Chondrocyte (in vitro differentiated cells): ENCODE data around the gene TBCEL. TPM values are rescaled to one million over a fixed set of nuclear protein-coding genes. Genes with fewer than 3 reads are reported as not detected.
"Not testable (repeated sequence)": the region's sequence is repeated elsewhere in the genome, so short reads cannot be mapped to it uniquely, and the experiment has no call there.

Experiments
- DNase-seq: peaks from one replicate; pipeline ENCODE4 v3.0.0; 2021; ENCODE audit warnings: mixed read lengths, low spot score
- H3K27ac Mint-ChIP-seq: one replicate; pipeline ENCODE4 v1.8.0; 2021; ENCODE audit warnings: mild to moderate bottlenecking, moderate library complexity, mixed read lengths; ENCODE audit not compliant: unreplicated experiment
- H3K27me3 Mint-ChIP-seq: 2 replicates; pipeline ENCODE4 v1.8.0; 2021; ENCODE audit warnings: low read depth, mixed read lengths
- H3K36me3 Mint-ChIP-seq: 2 replicates; pipeline ENCODE4 v1.8.0; 2021; ENCODE audit warnings: low read depth, mixed read lengths
- H3K4me1 Mint-ChIP-seq: 2 replicates; pipeline ENCODE4 v1.8.0; 2021; ENCODE audit warnings: low read depth, mild to moderate bottlenecking, mixed read lengths
- H3K4me3 Mint-ChIP-seq: one replicate; pipeline ENCODE4 v1.8.0; 2021; ENCODE audit warnings: mild to moderate bottlenecking, moderate library complexity, mixed read lengths; ENCODE audit not compliant: unreplicated experiment
- H3K9me3 Mint-ChIP-seq: 2 replicates; pipeline ENCODE4 v1.8.0; 2021; ENCODE audit warnings: low read depth, mixed read lengths
- total RNA-seq: library from RNA; stranded (reverse); gene quantifications from 3 replicates; pipeline ENCODE4 v1.2.1, GENCODE V29; 2021
- TF ChIP-seq, protein P1 (sequence below): fragments of 200-600 bp; sonication (generic); IDR thresholded peaks from 2 replicates; pipeline ENCODE4 v1.5.0; 2021; ENCODE audit warnings: antibody characterized with exemption, mild to moderate bottlenecking, moderate library complexity

TBCEL gene
- total RNA-seq, 1 donor from 2014 or later = 29.6 TPM

DNA sequence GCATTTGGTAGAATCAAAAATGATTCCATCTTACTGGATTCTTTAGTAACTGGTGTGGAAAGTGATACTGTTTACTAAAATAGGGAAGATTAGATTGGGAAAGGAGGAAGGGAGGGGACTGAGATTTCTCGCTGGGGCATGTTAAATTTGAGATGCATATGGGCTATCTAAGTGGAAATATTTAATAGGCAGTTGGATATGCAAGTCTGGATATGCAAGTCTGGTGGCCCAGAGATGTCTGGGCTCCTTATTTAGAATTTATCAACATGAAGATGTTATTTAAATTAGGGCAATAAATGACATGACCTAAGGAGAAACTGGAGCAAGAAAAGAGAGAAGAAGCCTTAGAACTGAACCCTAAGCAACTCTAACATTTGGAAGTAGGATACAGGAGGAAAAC is 17.0 kb upstream of the TBCEL start:
- no peaks in the 10 kb centered on the region for H3K36me3 Mint-ChIP-seq

DNA sequence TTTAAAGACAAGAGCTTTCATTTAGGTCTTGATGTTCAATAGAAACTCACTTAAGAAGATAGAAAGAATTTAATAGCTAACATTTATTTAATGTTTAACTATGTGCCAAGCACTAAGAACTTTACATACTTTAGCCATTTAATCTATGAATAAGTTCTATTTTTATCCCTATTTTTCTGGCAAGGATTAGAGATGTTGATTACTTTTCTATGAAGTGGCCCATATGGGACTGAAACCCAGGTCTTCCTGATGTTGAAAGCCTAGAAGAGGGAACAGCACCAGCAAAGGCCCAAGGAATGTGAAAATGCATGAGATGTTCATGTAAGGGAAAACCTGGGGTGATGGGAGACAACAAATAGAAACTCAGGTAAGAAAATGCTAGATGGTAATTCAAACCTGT is 15.4 kb upstream of the TBCEL start:
- DNase-seq = no peak
- Mint-ChIP-seq H3K27me3 (peaks cover 37% of the 10 kb centered on the region), H3K4me1 (no peaks in the 10 kb centered on the region), H3K27ac (no peak overlapping the region), H3K9me3 (peaks cover 2% of the 10 kb centered on the region), H3K4me3 (no peak overlapping the region), H3K36me3 (no peaks in the 10 kb centered on the region)
- TF ChIP-seq, protein P1, sequence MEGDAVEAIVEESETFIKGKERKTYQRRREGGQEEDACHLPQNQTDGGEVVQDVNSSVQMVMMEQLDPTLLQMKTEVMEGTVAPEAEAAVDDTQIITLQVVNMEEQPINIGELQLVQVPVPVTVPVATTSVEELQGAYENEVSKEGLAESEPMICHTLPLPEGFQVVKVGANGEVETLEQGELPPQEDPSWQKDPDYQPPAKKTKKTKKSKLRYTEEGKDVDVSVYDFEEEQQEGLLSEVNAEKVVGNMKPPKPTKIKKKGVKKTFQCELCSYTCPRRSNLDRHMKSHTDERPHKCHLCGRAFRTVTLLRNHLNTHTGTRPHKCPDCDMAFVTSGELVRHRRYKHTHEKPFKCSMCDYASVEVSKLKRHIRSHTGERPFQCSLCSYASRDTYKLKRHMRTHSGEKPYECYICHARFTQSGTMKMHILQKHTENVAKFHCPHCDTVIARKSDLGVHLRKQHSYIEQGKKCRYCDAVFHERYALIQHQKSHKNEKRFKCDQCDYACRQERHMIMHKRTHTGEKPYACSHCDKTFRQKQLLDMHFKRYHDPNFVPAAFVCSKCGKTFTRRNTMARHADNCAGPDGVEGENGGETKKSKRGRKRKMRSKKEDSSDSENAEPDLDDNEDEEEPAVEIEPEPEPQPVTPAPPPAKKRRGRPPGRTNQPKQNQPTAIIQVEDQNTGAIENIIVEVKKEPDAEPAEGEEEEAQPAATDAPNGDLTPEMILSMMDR = no peak

More for the DNA sequence above, 17.0 kb upstream of the TBCEL start:
- Mint-ChIP-seq H3K4me1 (no peaks in the 10 kb centered on the region), H3K9me3 (peaks cover 2% of the 10 kb centered on the region), H3K4me3 (no peak overlapping the region), H3K27me3 (peaks cover 38% of the 10 kb centered on the region), H3K27ac (no peak overlapping the region)
- DNase-seq = no peak
- TF ChIP-seq, protein P1 = no peak

DNA sequence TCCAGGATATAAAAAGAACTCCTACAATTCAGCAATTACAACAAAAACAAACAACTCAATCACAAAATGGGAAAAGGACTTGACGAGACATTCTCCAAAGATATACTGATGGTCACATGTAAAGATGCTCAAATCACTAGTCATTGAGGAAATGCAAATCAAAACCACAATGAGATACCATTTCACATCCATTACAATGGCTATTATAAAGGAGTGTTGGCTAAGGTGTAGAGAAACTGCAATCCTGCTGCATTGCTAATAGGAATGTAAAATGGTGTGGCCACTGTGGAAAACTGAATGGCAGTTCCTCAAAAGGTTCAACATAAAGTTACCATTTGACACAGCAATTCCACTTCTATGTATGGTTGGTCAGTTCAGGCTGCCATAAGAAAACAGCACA is 11.8 kb upstream of the TBCEL start:
- no peak for DNase-seq
- Mint-ChIP-seq H3K27me3 (peaks cover 33% of the 10 kb centered on the region), H3K27ac (no peak overlapping the region), H3K9me3 (peaks cover 2% of the 10 kb centered on the region), H3K4me3 (no peak overlapping the region), H3K4me1 (no peaks in the 10 kb centered on the region), H3K36me3 (no peaks in the 10 kb centered on the region)
- TF ChIP-seq, protein P1 = no peak

DNA sequence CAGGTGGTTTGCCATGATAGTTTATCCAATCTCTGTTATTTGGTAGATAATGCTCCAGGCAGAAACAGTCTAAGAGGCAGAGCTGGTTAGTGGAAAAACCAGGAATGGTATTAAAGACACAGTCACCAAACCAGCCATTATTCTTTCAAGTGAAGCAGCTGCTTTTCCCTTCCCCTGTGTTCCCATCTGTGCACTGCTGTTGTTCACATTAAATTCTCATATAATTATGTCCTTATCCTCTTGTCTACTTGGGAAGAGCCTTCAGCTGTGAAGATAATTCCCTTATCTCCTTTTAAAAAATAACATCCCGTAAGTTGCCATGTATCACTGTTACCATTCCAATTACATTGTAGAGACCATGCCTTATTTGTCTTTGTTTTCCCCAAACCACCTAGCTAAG is 5.2 kb upstream of the TBCEL start:
- Mint-ChIP-seq H3K27ac (no peak overlapping the region), H3K36me3 (no peaks in the 10 kb centered on the region), H3K4me1 (peaks cover 5% of the 10 kb centered on the region), H3K4me3 (no peak overlapping the region), H3K9me3 (no peaks in the 10 kb centered on the region), H3K27me3 (peaks cover 22% of the 10 kb centered on the region)
- TF ChIP-seq, protein P1 = no peak
- no peak for DNase-seq

DNA sequence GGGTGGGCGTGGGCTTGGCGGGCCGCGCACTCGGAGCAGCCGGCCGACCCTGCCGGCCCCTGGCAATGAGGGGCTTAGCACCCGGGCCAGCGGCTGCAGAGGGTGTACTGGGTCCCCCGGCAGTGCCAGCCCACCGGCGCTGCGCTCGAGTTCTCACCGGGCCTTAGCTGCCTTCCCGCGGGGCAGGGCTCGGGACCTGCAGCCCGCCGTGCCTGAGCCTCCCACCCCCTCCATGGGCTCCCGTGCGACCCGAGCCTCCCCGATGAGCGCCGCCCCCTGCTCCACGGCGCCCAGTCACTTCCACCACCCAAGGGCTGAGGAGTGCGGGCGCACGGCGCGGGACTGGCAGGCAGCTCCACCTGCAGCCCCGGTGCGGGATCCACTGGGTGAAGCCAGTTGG is 2.2 kb upstream of the TBCEL start:
- Mint-ChIP-seq H3K27me3 (peaks cover 17% of the 10 kb centered on the region), H3K4me1 (peaks cover 21% of the 10 kb centered on the region)
- not testable (repeated sequence) for H3K4me3 Mint-ChIP-seq, H3K27ac Mint-ChIP-seq, DNase-seq, H3K9me3 Mint-ChIP-seq, H3K36me3 Mint-ChIP-seq

DNA sequence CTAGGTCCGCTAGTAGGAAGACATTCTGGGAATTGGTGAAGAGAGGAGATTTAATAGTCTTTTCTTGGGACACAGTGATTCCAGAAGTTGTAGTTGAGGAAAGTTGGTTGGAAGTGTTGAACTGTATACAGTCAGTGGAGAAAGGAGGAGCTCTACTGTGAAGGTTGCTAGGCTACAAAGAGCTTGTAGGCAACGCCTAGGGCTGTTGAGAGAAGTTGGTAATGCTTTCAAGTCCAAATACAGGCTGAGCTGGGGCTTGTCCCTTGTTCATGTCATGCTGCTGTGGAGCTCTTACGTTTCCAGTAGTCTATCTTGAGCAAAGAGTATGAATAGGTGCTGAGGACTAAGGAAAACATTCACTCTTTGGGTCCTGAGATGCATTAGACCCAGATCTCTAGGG is 1.1 kb downstream of the TBCEL start:
- peak overlapping the region; percentile 86 for H3K4me3 Mint-ChIP-seq
- H3K4me1 Mint-ChIP-seq = peaks cover 21% of the 10 kb centered on the region
- H3K27ac Mint-ChIP-seq = peak overlapping the region; percentile 76
- no peak for DNase-seq
- H3K9me3 Mint-ChIP-seq = no peaks in the 10 kb centered on the region
- no peaks in the 10 kb centered on the region for H3K36me3 Mint-ChIP-seq
- peaks cover 2% of the 10 kb centered on the region for H3K27me3 Mint-ChIP-seq
- TF ChIP-seq, protein P1 = no peak
